Fibroblast of lung (primary cell): Measurements from ENCODE around the gene BGLAP.

Experiments
- CTCF ChIP-seq, 2 donors: IDR thresholded peaks in 1 of 2; conservative IDR thresholded peaks in 1 of 2; 1 replicate in 1 of 2; 2 replicates in 1 of 2; pipeline ENCODE4 v1.5.1; 2011 to 2012; ENCODE audit warnings: low read length in 2 of 2, control low read depth in 1 of 2, inconsistent platforms in 1 of 2, low read depth in 1 of 2, mild to moderate bottlenecking in 1 of 2
- EZH2 ChIP-seq: IDR thresholded peaks from 2 replicates; pipeline ENCODE4 v1.5.1; 2012; ENCODE audit warnings: low read length, control low read depth, mild to moderate bottlenecking; ENCODE audit errors: missing control alignments

GRCh38 chr1:156213644-156213966 is 28.4 kb upstream of the BGLAP start:
- TF ChIP-seq CTCF (conservative IDR thresholded peaks at IDR 0.05 in 1 of 2, IDR thresholded peaks at IDR 0.05 in 1 of 2; ENCODE audit: low read depth in 1 of 2, low read length in 2 of 2) (no peak), EZH2 (no peak)
